ENCODE measurements around the gene MYF6. TPM values are rescaled to one million over a fixed set of nuclear protein-coding genes. Genes with fewer than 3 reads are reported as not detected.

The MYF6 gene
- 0.13 TPM in 1 of 2 replicates, not detected in the other for total RNA-seq

DNA sequence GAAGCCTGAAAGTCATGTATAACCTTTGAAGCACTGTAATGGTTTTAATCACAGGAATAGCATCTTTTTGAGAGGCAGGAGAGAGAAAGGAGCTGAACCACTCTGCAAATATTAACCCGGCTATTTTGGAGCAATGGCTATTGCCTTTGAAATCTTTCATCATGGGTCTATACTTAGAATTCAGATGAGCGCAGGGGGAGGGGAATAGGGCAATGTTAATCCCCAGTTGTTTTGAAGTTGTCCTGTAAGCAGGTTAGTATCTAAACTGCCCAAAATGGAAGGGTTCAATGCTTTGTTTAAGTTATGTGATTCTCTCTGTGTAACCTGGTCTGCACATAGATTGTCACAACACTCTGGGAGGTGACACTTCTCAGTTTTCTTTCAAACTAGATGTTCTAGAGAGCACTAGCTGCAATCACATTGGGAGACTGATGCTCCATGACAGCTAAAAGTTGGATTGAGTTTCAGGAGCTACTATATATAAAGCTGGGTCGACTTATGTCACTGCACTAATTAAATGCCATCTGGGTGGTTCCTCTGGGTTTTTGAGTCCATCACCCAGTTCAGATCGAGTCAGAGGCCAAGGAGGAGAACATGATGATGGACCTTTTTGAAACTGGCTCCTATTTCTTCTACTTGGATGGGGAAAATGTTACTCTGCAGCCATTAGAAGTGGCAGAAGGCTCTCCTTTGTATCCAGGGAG lies at the start of gene MYF6:
Gene MYF6, plus strand, starts transcription at position 509 of the 704 bp plus-strand sequence. Its CDS starts 86 bp downstream, at position 595.

DNA sequence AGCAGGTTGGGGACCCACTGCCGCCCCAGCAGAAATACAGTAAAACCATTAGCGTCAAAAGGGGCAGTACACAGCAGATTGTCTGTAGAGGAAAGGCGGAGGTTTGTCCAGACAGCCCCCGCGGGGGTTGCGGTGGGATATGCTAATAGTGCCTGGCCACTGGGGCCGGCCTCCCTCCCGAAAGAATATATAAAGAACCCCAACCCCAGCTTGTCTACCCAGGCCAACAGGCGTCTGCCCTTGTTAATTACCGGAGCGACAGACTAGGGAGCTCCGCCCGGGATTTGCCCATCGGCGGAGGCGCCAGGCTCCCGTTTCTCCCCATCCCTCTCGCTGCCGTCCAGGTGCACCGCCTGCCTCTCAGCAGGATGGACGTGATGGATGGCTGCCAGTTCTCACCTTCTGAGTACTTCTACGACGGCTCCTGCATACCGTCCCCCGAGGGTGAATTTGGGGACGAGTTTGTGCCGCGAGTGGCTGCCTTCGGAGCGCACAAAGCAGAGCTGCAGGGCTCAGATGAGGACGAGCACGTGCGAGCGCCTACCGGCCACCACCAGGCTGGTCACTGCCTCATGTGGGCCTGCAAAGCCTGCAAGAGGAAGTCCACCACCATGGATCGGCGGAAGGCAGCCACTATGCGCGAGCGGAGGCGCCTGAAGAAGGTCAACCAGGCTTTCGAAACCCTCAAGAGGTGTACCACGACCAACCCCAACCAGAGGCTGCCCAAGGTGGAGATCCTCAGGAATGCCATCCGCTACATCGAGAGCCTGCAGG lies 9.4 kb downstream of the MYF6 start, which contains the start of gene MYF5:
Gene MYF5, plus strand, starts transcription at position 217 of the 774 bp plus-strand sequence. Its CDS starts 152 bp downstream, at position 369.

Other genes starting within 250 kb of the MYF6 start
- not detected in 2 replicates for gene MYF5, start 9.3 kb downstream of the MYF6 start, total RNA-seq
- 0.36 TPM in 1 of 2 replicates, not detected in the other for gene LIN7A, start 230.3 kb downstream of the MYF6 start, total RNA-seq